A549 (cell line): Measurements from ENCODE around the gene SURF1. TPM values are rescaled to one million over a fixed set of nuclear protein-coding genes. Genes with fewer than 3 reads are reported as not detected.

Experiments used
- ATAC-seq, 2 experiments: fragments of 200-7000 bp in 1 of 2; fragments of >200 bp in 1 of 2; cut with Nextera tagmentation in 1 of 2; cut with Tn5 transposase in 1 of 2; 3 replicates each; pipeline versions ENCODE4 v1.8.0 to v1.9.1; 2018 to 2020; ENCODE audit warnings: mild to moderate bottlenecking in 1 of 2, moderate library complexity in 1 of 2
- CTCF ChIA-PET: fragments of 300-600 bp; sonication (Branson Sonifier 250); formaldehyde crosslinking; extraction: SDS; loops from one replicate; lab custom pipeline; 2021; ENCODE audit warnings: antibody characterized with exemption, inconsistent platforms; lab: Yijun Ruan, JAX
- POLR2A ChIA-PET: fragments of 350-600 bp; formaldehyde crosslinking; extraction: SDS; loops from one replicate; lab custom pipeline; 2021; ENCODE audit warnings: antibody characterized with exemption, inconsistent platforms; lab: Yijun Ruan, JAX
- DNase-seq, 2 experiments: peaks; one replicate each; pipeline versions ENCODE4 v3.0.0 to v3.0.0-alpha.2; 2011 to 2016; ENCODE audit warnings: low read depth in 1 of 2, low spot score in 1 of 2
- FAIRE-seq: peaks from 2 replicates; lab custom pipeline; 2011; peaks lifted over from hg19 to GRCh38; lab: Jason Lieb, UNC
- H3K27ac ChIP-seq, 2 experiments: fragments of >200 bp; sonication (Bioruptor Twin); formaldehyde crosslinking; 3 replicates each; pipeline ENCODE4 v1.5.1; 2016 to 2017
- H3K4me1 ChIP-seq: fragments of >200 bp; sonication (Bioruptor Twin); formaldehyde crosslinking; 3 replicates; pipeline ENCODE4 v1.6.1; 2016
- H3K4me2 ChIP-seq: fragments of >200 bp; sonication (Bioruptor Twin); formaldehyde crosslinking; 3 replicates; pipeline ENCODE4 v1.6.1; 2016
- H3K4me3 ChIP-seq: fragments of >200 bp; sonication (Bioruptor Twin); formaldehyde crosslinking; 3 replicates; pipeline ENCODE4 v1.5.1; 2016
- H3K9me3 ChIP-seq: fragments of >200 bp; sonication (Bioruptor Twin); formaldehyde crosslinking; 3 replicates; pipeline ENCODE4 v1.6.1; 2016
- ATOH8 ChIP-seq: fragments of 250-450 bp; sonication (Bioruptor Pico); IDR thresholded peaks from 2 replicates; pipeline ENCODE4 v1.5.0; 2020; ENCODE audit warnings: low read depth, mild to moderate bottlenecking, moderate library complexity
- BHLHE40 ChIP-seq: IDR thresholded peaks from 2 replicates; pipeline ENCODE4 v1.6.1; 2012; ENCODE audit warnings: low read depth, low read length, inconsistent platforms
- CBX8 ChIP-seq: fragments of 200-600 bp; sonication (generic); IDR thresholded peaks from 2 replicates; pipeline ENCODE4 v1.6.1; 2016
- CTCF ChIP-seq: fragments of >200 bp; sonication (Bioruptor Twin); formaldehyde crosslinking; IDR thresholded peaks from 3 replicates; pipeline ENCODE4 v1.5.1; 2016
- EHF ChIP-seq: fragments of 250-450 bp; sonication (Bioruptor Pico); IDR thresholded peaks from 2 replicates; pipeline ENCODE4 v1.5.0; 2020; ENCODE audit warnings: mild to moderate bottlenecking
- EHMT2 ChIP-seq: fragments of 200-600 bp; sonication (generic); IDR thresholded peaks from 2 replicates; pipeline ENCODE4 v1.6.1; 2016; ENCODE audit warnings: antibody characterized with exemption, low read depth, mild to moderate bottlenecking, moderate library complexity
- ELK1 ChIP-seq: fragments of 150-350 bp; IDR thresholded peaks from 2 replicates; pipeline ENCODE4 v1.6.1; 2014; ENCODE audit warnings: low read depth, mild to moderate bottlenecking, low read length
- EP300 ChIP-seq, 2 experiments: fragments of >200 bp; sonication (Bioruptor Twin); formaldehyde crosslinking; IDR thresholded peaks; 2 replicates in 1 of 2; 3 replicates in 1 of 2; pipeline ENCODE4 v1.6.1; 2016 to 2017
- ESRRA ChIP-seq: fragments of 150-350 bp; IDR thresholded peaks from 2 replicates; pipeline ENCODE4 v1.6.1; 2014; ENCODE audit warnings: mild to moderate bottlenecking, low read length, borderline replicate concordance
- FOSB ChIP-seq: fragments of 250-450 bp; sonication (Bioruptor Pico); IDR thresholded peaks from 2 replicates; pipeline ENCODE4 v1.5.0; 2020; ENCODE audit warnings: mild to moderate bottlenecking, moderate library complexity
- FOSL2 ChIP-seq, 2 experiments: fragments of 450-650 bp in 1 of 2; fragments of >200 bp in 1 of 2; sonication (Bioruptor Twin) in 1 of 2; formaldehyde crosslinking; IDR thresholded peaks; 2 replicates each; pipeline versions ENCODE4 v1.5.0 to v1.6.1; 2016 to 2020; ENCODE audit warnings: mild to moderate bottlenecking in 1 of 2, moderate library complexity in 1 of 2
- GATA3 ChIP-seq: IDR thresholded peaks from 2 replicates; pipeline ENCODE4 v1.6.1; 2012; ENCODE audit warnings: borderline replicate concordance
- HDAC2 ChIP-seq: fragments of 200-600 bp; sonication (generic); IDR thresholded peaks from 2 replicates; pipeline ENCODE4 v1.6.1; 2016
- NFE2L2 ChIP-seq: fragments of 150-350 bp; conservative IDR thresholded peaks from 2 replicates; pipeline ENCODE4 v1.6.1; 2014; ENCODE audit warnings: low read length
- NR3C1 ChIP-seq: fragments of >200 bp; sonication (Bioruptor Twin); formaldehyde crosslinking; IDR thresholded peaks from 3 replicates; pipeline ENCODE4 v1.6.1; 2017
- POLR2AphosphoS2 ChIP-seq: conservative IDR thresholded peaks from 2 replicates; pipeline ENCODE4 v1.6.1; 2012; ENCODE audit warnings: low read length, improper control_type of control experiment, inconsistent platforms
- REST ChIP-seq: fragments of 200-600 bp; sonication (generic); IDR thresholded peaks from 2 replicates; pipeline ENCODE4 v1.6.1; 2016; ENCODE audit warnings: antibody characterized with exemption, mild to moderate bottlenecking, moderate library complexity
- RFX5 ChIP-seq: fragments of 450-650 bp; IDR thresholded peaks from 2 replicates; pipeline ENCODE4 v1.7.1; 2014; ENCODE audit warnings: antibody characterized with exemption, mild to moderate bottlenecking, moderate library complexity
- TFCP2L1 ChIP-seq: fragments of 250-450 bp; sonication (Bioruptor Pico); IDR thresholded peaks from 2 replicates; pipeline ENCODE4 v1.5.0; 2021; ENCODE audit warnings: mild to moderate bottlenecking
- TP53 ChIP-seq: fragments of 250-450 bp; sonication (Bioruptor Pico); IDR thresholded peaks from 2 replicates; pipeline ENCODE4 v1.5.0; 2021; ENCODE audit warnings: mild to moderate bottlenecking, moderate library complexity
- ZC3H11A ChIP-seq: fragments of 450-650 bp; IDR thresholded peaks from 2 replicates; pipeline ENCODE4 v1.6.1; 2014; ENCODE audit warnings: antibody characterized with exemption, mild to moderate bottlenecking
- ZNF302 ChIP-seq: fragments of 250-450 bp; sonication (Bioruptor Pico); IDR thresholded peaks from 2 replicates; pipeline ENCODE4 v1.9.0; 2021; ENCODE audit warnings: inconsistent platforms, mild to moderate bottlenecking, moderate library complexity
- ZSCAN20 ChIP-seq: fragments of 250-450 bp; sonication (Bioruptor Pico); IDR thresholded peaks from 2 replicates; pipeline ENCODE4 v1.8.0; 2022; ENCODE audit warnings: mild to moderate bottlenecking, moderate library complexity
- WGBS: methylation state at CpG from one replicate; pipeline ENCODE4 v1.1.6; 2017; ENCODE audit errors: missing lambda C conversion rate; 5-methylcytosine and 5-hydroxymethylcytosine counted together
- polyA plus RNA-seq, 4 experiments: library from polyadenylated mRNA; depleted of rRNA in 3 of 4; stranded (reverse); fragments of >200 nt; fragmentation: RNase III in 1 of 4; extraction: RNeasy Plus Mini Kit Qiagen cat#74134 plus additional on column Dnase treatment in 1 of 4; gene quantifications; 2 replicates in 3 of 4; 3 replicates in 1 of 4; pipeline ENCODE4 v1.2.3, GENCODE V29; 2011 to 2017
- TF ChIP-seq, protein P1 (sequence below): IDR thresholded peaks from 2 replicates; pipeline ENCODE4 v1.6.1; 2012
- TF ChIP-seq, protein P2 (sequence below): fragments of >200 bp; sonication (Bioruptor Twin); formaldehyde crosslinking; IDR thresholded peaks from 3 replicates; pipeline ENCODE4 v1.6.1; 2016

Gene SURF1
- polyA plus RNA-seq, 2 of the 4 experiments (the other 2 are of a cell fraction): 28.6 to 47.5 TPM

DNA sequence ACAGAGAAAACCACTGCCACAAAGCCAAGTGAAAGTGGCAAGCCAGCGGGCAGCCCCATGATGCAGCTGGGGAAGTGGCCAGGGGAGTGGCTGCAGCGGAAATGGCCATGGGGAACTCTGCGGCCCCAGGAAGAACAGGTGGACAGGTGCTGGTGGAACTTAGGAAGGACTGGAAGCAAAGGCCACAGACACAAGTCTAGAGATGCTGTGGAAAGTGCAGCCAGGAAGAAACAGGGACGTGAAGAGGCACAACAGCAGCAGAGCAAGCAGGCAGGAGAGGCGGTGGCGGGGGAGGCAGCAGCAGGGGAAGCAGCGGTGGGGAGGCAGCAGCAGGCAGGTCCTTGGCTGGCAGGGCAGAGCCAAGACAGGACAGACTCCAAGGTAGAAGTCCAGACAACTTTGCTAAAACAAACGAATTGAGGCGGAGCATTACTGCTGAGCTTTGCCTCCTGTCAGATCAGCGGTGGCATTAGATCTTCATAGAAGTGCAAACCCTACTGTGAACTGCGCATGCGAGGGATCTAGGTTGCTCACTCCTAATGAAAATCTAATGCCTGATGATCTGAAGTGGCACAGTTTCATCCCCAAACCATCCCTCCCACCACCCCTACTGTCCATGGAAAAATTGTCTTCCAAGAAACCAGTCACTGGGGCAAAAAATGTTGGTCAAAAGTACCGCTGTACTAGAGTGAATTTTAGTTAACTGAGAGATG, 32.1 kb downstream of the SURF1 start:
- Histone ChIP-seq H3K4me2 (no peak overlapping the region), H3K4me3 (no peak overlapping the region), H3K27ac (no peak overlapping the region), H3K9me3 (0 out of 3 replicates have a peak, but pooled peaks cover 5% of the 10 kb centered on the region), H3K4me1 (no peaks in the 10 kb centered on the region)
- 65% methylated on average over 13 of the region's 13 CpGs for WGBS
- ATAC-seq (no peak), DNase-seq (no peak), FAIRE-seq (no peak)
- ChIA-PET CTCF (interaction anchor here (2.3 to 4.7 kb wide), 2 partner anchors 85 to 138 kb away, joined by 10 to 16 read pairs; no protein-coding TSS in a partner anchor), POLR2A (no interaction called here)
- TF ChIP-seq FOSB (CRISPR knock-in tag): no peak
- TF ChIP-seq ZNF302: no peak
- TF ChIP-seq CBX8: no peak
- TF ChIP-seq EP300 (IDR thresholded peaks at IDR 0.05): no peak
- no peak for TF ChIP-seq NFE2L2

- POLR2A ChIA-PET: no interaction called here
- DNase-seq: no peak
- TF ChIP-seq RFX5: no peak
- no peak for TF ChIP-seq FOSL2 (IDR thresholded peaks at IDR 0.05)
- TF ChIP-seq FOSL2 (CRISPR knock-in tag; IDR thresholded peaks at IDR 0.05): no peak
- TF ChIP-seq, protein P1, sequence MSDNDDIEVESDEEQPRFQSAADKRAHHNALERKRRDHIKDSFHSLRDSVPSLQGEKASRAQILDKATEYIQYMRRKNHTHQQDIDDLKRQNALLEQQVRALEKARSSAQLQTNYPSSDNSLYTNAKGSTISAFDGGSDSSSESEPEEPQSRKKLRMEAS: no peak
- TF ChIP-seq ESRRA: no peak
- no peak for TF ChIP-seq REST
- TF ChIP-seq NR3C1: no peak
- no peak for TF ChIP-seq POLR2AphosphoS2
- TF ChIP-seq ZC3H11A: no peak
- no peak for TF ChIP-seq TP53
- TF ChIP-seq GATA3: no peak
- no peak for TF ChIP-seq ZSCAN20 (CRISPR knock-in tag)
- TF ChIP-seq ELK1: no peak
Measured at GRCh38 chr9:133323211-133323610, 33.1 kb downstream of the SURF1 start.

DNA sequence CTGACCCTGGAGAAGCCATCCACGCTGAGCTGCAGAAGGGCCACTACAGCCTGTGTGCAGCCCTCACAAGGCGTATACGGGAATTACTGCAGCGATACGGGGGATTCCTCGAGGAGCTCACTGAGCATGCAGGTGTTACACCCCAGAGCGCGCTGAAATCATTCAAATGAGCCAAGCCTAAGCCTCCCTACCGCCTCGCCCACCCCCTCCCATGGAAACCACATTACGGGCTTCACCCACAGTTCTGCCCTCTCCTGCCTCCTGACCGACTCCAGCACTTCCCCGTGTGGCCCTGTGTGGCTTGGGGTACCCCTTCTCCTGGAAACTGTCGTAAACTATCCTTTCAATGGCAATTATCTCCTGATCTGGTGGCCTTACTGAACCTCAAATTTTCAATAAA, 33.6 kb downstream of the SURF1 start:
- H3K4me2 ChIP-seq: no peak overlapping the region

More at GRCh38 chr9:133323211-133323610, 33.1 kb downstream of the SURF1 start:
- no peak overlapping the region for H3K27ac ChIP-seq
- no peaks in the 10 kb centered on the region for H3K4me1 ChIP-seq
- WGBS: 48% methylated on average over 10 of the region's 10 CpGs
- 0 out of 3 replicates have a peak, but pooled peaks cover 5% of the 10 kb centered on the region for H3K9me3 ChIP-seq
- no peak overlapping the region for H3K4me2 ChIP-seq
- no peak overlapping the region for H3K4me3 ChIP-seq
- ATAC-seq (no peak), FAIRE-seq (no peak)
- CTCF ChIA-PET: interaction anchor here (0.6 to 4.7 kb wide), 2 partner anchors 84 kb away, joined by 3 to 16 read pairs; no protein-coding TSS in a partner anchor

More for the DNA sequence above, 33.6 kb downstream of the SURF1 start:
- POLR2A ChIA-PET: no interaction called here
- CTCF ChIA-PET: interaction anchor here (0.6 kb wide), 1 partner anchor 83 kb away, joined by 3 read pairs; no protein-coding TSS in a partner anchor
- Histone ChIP-seq H3K9me3 (0 out of 3 replicates have a peak, but pooled peaks cover 5% of the 10 kb centered on the region), H3K4me1 (no peaks in the 10 kb centered on the region), H3K4me3 (no peak overlapping the region)
- no peak for ATAC-seq
- TF ChIP-seq HDAC2 (no peak), ZSCAN20 (CRISPR knock-in tag) (no peak), CTCF (no peak), ESRRA (no peak), ATOH8 (CRISPR knock-in tag) (no peak), EHMT2 (no peak), EHF (no peak), BHLHE40 (no peak), TFCP2L1 (CRISPR knock-in tag) (no peak)
- TF ChIP-seq, protein P2, sequence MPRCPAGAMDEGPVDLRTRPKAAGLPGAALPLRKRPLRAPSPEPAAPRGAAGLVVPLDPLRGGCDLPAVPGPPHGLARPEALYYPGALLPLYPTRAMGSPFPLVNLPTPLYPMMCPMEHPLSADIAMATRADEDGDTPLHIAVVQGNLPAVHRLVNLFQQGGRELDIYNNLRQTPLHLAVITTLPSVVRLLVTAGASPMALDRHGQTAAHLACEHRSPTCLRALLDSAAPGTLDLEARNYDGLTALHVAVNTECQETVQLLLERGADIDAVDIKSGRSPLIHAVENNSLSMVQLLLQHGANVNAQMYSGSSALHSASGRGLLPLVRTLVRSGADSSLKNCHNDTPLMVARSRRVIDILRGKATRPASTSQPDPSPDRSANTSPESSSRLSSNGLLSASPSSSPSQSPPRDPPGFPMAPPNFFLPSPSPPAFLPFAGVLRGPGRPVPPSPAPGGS: no peak
- TF ChIP-seq, all 56 proteins: peak for 0
- no peak overlapping the region for H3K27ac ChIP-seq
- DNase-seq (no peak), FAIRE-seq (no peak)
- 63% methylated on average over 13 of the region's 14 CpGs for WGBS
